Measurements from ENCODE around the gene PIWIL1. TPM values are rescaled to one million over a fixed set of nuclear protein-coding genes. Genes with fewer than 3 reads are reported as not detected.

PIWIL1 gene
- total RNA-seq, 4 donors from 2014 or later, result 0.62 TPM; not detected in 3

DNA sequence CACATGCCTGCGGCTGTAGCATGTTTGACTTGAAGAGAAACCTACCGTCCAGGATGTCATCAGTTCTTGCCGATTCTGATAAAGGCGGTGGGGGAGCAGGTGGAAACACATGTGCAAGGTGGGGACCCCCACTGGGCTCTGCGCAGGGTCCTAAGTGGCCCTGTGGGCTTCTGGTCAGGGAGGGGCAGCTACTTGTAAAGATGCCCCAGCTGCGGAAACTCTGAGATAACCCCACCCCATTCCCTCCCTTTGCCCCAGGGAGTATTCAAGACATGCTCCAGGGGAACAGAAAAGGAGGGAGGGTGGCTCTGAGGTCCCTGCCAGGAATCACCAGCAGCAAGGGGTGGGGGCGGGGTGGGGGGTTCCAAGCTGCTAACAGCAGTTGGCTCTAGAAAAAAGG is 67.6 kb downstream of the PIWIL1 start:
- intact Hi-C loops (cut with DNase I; ENCODE audit: low total_unique reads), result no loop called here

DNA sequence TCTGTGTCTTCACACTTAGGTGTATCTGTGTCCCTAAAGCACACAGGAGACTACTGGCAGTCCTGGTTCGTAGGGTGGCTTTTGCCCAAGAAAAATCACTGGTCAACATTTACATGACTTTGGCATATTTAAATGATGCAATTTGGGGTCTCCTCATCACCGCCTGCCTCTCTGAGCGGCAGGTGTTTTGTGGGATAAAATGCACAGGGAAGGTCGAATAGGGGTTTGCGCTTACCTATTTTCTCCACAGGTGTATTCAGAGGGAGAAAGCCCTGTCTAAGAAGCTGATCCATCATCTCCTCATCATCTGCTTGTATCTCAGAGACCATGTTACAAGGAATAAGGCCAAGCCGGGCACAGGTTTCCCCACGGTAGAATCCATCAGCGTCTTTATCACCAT is 74.7 kb downstream of the PIWIL1 start:
- no peak for TF ChIP-seq POLR2A (IDR thresholded peaks at IDR 0.05)
- TF ChIP-seq, protein P1, sequence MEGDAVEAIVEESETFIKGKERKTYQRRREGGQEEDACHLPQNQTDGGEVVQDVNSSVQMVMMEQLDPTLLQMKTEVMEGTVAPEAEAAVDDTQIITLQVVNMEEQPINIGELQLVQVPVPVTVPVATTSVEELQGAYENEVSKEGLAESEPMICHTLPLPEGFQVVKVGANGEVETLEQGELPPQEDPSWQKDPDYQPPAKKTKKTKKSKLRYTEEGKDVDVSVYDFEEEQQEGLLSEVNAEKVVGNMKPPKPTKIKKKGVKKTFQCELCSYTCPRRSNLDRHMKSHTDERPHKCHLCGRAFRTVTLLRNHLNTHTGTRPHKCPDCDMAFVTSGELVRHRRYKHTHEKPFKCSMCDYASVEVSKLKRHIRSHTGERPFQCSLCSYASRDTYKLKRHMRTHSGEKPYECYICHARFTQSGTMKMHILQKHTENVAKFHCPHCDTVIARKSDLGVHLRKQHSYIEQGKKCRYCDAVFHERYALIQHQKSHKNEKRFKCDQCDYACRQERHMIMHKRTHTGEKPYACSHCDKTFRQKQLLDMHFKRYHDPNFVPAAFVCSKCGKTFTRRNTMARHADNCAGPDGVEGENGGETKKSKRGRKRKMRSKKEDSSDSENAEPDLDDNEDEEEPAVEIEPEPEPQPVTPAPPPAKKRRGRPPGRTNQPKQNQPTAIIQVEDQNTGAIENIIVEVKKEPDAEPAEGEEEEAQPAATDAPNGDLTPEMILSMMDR (IDR thresholded peaks at IDR 0.05), result no peak
- DNase-seq, result no peak
- intact Hi-C loops (cut with DNase I; ENCODE audit: low total_unique reads), result no loop called here
- Histone ChIP-seq H3K27ac (no peak overlapping the region), H3K4me3 (no peak overlapping the region), H3K27me3 (no peaks in the 10 kb centered on the region), H3K4me1 (no peaks in the 10 kb centered on the region), H3K9me3 (no peaks in the 10 kb centered on the region), H3K36me3 (no peaks in the 10 kb centered on the region)

More for the DNA sequence above, 67.6 kb downstream of the PIWIL1 start:
- no peak for TF ChIP-seq POLR2A (IDR thresholded peaks at IDR 0.05)
- TF ChIP-seq, protein P1 (IDR thresholded peaks at IDR 0.05), result no peak
- Histone ChIP-seq H3K27me3 (no peaks in the 10 kb centered on the region), H3K27ac (no peak overlapping the region), H3K4me1 (no peaks in the 10 kb centered on the region), H3K4me3 (no peak overlapping the region), H3K36me3 (no peaks in the 10 kb centered on the region), H3K9me3 (no peaks in the 10 kb centered on the region)
- no peak for DNase-seq

DNA sequence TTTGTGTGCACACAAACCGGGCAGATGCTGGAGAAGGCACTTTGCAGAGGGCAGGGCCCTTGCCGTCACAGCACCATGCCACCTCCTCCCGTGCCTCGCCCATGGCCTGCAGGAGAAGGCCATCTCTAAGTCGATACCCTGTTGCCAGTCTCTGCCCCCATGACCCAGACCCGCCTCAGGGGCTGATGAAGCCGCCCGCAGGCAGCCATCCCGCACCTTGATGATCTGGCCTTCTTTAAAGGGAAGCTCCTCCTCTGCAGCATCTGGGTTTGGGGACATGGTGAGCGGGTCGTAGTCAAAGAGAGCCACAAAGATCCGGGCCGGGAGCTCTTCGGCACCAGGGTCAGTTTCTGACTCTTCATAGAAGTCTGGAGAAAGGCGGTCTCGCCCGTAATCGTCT is 76.2 kb downstream of the PIWIL1 start:
- H3K27me3 ChIP-seq, result no peaks in the 10 kb centered on the region
- no peaks in the 10 kb centered on the region for H3K36me3 ChIP-seq
- intact Hi-C loops (cut with DNase I; ENCODE audit: low total_unique reads), result no loop called here
- no peak for DNase-seq
- H3K4me3 ChIP-seq, result no peak overlapping the region
- H3K27ac ChIP-seq, result no peak overlapping the region
- H3K4me1 ChIP-seq, result no peaks in the 10 kb centered on the region
- TF ChIP-seq POLR2A (IDR thresholded peaks at IDR 0.05), result no peak
- TF ChIP-seq, protein P1 (IDR thresholded peaks at IDR 0.05), result no peak
- no peaks in the 10 kb centered on the region for H3K9me3 ChIP-seq

DNA sequence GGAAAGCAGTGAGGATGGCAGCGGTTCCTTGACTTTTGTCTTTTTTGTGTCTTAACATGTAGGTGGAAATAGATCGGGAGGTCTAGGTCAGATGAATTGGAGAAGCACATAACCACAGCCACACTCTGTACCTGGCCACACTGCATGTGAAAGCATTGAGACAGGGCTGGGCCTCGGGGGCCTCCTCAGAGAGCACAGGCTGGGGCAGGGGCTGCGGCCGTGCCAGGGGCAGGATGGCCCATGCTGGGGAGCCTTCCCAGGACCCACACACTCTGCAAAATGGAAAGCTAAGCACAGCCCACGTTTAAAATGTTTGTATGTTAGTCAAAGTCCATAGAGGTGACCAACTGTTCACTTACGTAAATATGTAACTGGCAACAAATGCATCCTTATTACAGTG is 76.7 kb downstream of the PIWIL1 start:
- Histone ChIP-seq H3K4me3 (no peak overlapping the region), H3K36me3 (no peaks in the 10 kb centered on the region), H3K27ac (no peak overlapping the region), H3K4me1 (no peaks in the 10 kb centered on the region), H3K27me3 (no peaks in the 10 kb centered on the region), H3K9me3 (no peaks in the 10 kb centered on the region)
- intact Hi-C loops (cut with DNase I; ENCODE audit: low total_unique reads), result no loop called here
- TF ChIP-seq, protein P1 (IDR thresholded peaks at IDR 0.05), result no peak
- no peak for TF ChIP-seq POLR2A (IDR thresholded peaks at IDR 0.05)
- no peak for DNase-seq

DNA sequence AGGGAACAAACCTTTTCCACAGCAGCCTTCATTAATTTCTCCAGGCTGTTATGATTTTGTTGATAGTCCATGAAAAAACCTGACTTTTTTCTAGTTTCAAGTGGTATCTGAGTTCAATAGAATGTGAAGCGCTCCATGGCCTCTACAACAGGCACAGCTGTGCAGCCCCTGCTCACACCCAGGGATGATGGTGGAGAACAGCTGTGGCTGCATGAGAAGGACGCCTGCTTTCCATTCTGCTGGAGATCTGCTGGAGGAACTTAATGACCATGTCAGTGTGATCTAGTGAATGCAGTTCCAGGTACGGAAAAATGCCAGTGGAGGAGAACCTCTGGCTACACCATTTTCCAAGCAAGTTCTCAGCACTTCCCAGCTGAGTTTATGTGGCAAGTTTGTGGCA is 80.6 kb downstream of the PIWIL1 start:
- H3K4me1 ChIP-seq, result no peaks in the 10 kb centered on the region
- H3K9me3 ChIP-seq, result no peaks in the 10 kb centered on the region
- H3K36me3 ChIP-seq, result no peaks in the 10 kb centered on the region
- no peak overlapping the region for H3K4me3 ChIP-seq
- DNase-seq, result no peak
- no peak overlapping the region for H3K27ac ChIP-seq
- H3K27me3 ChIP-seq, result no peaks in the 10 kb centered on the region
- intact Hi-C loops (cut with DNase I; ENCODE audit: low total_unique reads), result no loop called here
- TF ChIP-seq, protein P1 (IDR thresholded peaks at IDR 0.05), result no peak
- TF ChIP-seq POLR2A (IDR thresholded peaks at IDR 0.05), result no peak
